CD4-positive, CD25-positive, alpha-beta regulatory T cell (primary cell): ENCODE data around the gene DYNLT2B. TPM values are rescaled to one million over a fixed set of nuclear protein-coding genes. Genes with fewer than 3 reads are reported as not detected.

Experiments used
- ATAC-seq, 2 donors: fragments of 150-1000 bp; cut with Tn5 transposase; one replicate each; pipeline ENCODE4 v1.10.0; 2021; ENCODE audit warnings: low read depth in 2 of 2, moderate number of reproducible peaks in 2 of 2, moderate library complexity in 1 of 2
- DNase-seq, 3 donors: peaks; one replicate each; pipeline versions ENCODE4 v3.0.0 to v3.0.0-alpha.2; 2012 to 2022; ENCODE audit warnings: mixed read lengths in 1 of 3
- H3K27ac ChIP-seq: one replicate; pipeline ENCODE4 v1.7.0; 2013; ENCODE audit warnings: mild to moderate bottlenecking, low read length; ENCODE audit not compliant: insufficient read depth, poor library complexity, severe bottlenecking
- H3K27me3 ChIP-seq: one replicate; pipeline ENCODE4 v1.7.0; 2013; ENCODE audit warnings: low read length; ENCODE audit not compliant: control insufficient read depth, insufficient read depth
- H3K36me3 ChIP-seq: one replicate; pipeline ENCODE4 v1.7.0; 2013; ENCODE audit warnings: mild to moderate bottlenecking, low read length, moderate library complexity; ENCODE audit not compliant: control insufficient read depth, insufficient read depth
- H3K4me1 ChIP-seq: 2 replicates; pipeline ENCODE4 v1.7.0; 2013; ENCODE audit warnings: mild to moderate bottlenecking, low read length; ENCODE audit not compliant: insufficient read depth, control insufficient read depth, poor library complexity, severe bottlenecking
- H3K4me3 ChIP-seq: one replicate; pipeline ENCODE4 v1.7.0; 2013; ENCODE audit warnings: low read depth, mild to moderate bottlenecking, low read length, moderate library complexity
- H3K9me3 ChIP-seq, 2 experiments: 1 replicate in 1 of 2; 2 replicates in 1 of 2; pipeline ENCODE4 v1.7.0; 2013; ENCODE audit warnings: low read length in 2 of 2, mild to moderate bottlenecking in 1 of 2, moderate library complexity in 1 of 2; ENCODE audit not compliant: control insufficient read depth in 2 of 2
- H3K27ac Mint-ChIP-seq, 3 donors: one replicate each; pipeline ENCODE4 v1.8.0; 2020 to 2022; ENCODE audit warnings: mild to moderate bottlenecking in 3 of 3, mixed read lengths in 3 of 3, moderate library complexity in 2 of 3
- H3K27me3 Mint-ChIP-seq: one replicate; pipeline ENCODE4 v1.8.0; 2022; ENCODE audit warnings: mild to moderate bottlenecking, mixed read lengths
- H3K36me3 Mint-ChIP-seq: one replicate; pipeline ENCODE4 v1.8.0; 2020; ENCODE audit warnings: mixed read lengths
- H3K4me1 Mint-ChIP-seq, 4 donors: one replicate each; pipeline ENCODE4 v1.8.0; 2020 to 2022; ENCODE audit warnings: mixed read lengths in 4 of 4, mild to moderate bottlenecking in 1 of 4
- H3K4me3 Mint-ChIP-seq, 4 donors: one replicate each; pipeline ENCODE4 v1.8.0; 2020 to 2022; ENCODE audit warnings: mild to moderate bottlenecking in 4 of 4, mixed read lengths in 4 of 4, moderate library complexity in 3 of 4
- H3K9me3 Mint-ChIP-seq, 7 donors: one replicate each; pipeline ENCODE4 v1.8.0; 2020 to 2022; ENCODE audit warnings: mixed read lengths in 7 of 7, mild to moderate bottlenecking in 3 of 7, moderate library complexity in 2 of 7
- polyA plus RNA-seq, 4 donors: library from polyadenylated mRNA; unstranded; fragments of 300-500 nt; fragmentation: Illumina TruSeq; gene quantifications; one replicate each; pipeline ENCODE4 v1.2.3, GENCODE V29; 2021
- total RNA-seq: library from RNA; stranded (reverse); gene quantifications from one replicate; pipeline ENCODE4 v1.2.3, GENCODE V29; 2022

The DYNLT2B gene
- total and polyA plus RNA-seq, 5 donors from 2014 or later, result 9.1 to 20.7 (median 16.6) TPM

DNA sequence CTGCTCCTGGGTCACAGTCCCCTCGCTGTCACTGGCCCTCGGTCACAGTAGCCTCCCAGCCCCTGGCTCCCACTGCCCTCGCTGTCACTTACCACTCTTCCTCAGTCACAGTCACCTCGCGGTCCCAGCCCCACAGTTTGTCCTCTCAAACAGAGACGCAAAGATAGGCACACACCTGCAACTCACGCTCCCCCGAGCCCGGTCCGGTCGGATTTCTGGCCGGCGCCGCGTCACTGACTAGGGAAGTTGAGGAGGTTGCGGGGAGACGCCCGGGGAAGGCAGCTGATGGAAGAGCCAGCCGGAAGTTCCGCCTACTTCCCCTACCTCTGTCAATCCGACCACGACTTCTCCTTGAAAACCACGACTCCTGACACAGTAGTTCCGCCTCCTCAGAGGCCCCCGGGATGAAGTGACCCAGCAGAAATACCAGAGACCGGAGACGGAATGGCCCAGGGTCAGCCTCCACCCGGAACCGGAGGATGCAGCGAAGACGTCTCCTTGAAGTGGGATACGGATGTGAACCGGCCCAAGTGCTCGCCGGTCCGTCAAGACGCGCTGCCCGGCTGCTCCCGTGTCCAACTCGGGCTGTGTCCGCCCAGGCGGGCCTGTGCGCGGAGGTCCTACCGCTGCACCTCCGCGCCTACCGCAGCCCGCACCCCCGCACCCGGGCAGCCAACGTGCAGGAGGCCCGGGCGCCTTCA, 30.4 kb downstream of the DYNLT2B start, which contains the start of gene PCYT1A:
TSS of gene PCYT1A (minus strand) at position 287 of the 701 bp plus-strand sequence. CDS start 17,195 bp downstream, outside the sequence.
- peaks cover 22 to 57% (median 42%) of the 10 kb centered on the region in 4 donors for H3K4me1 Mint-ChIP-seq
- H3K27me3 Mint-ChIP-seq, result no peaks in the 10 kb centered on the region
- no peaks in the 10 kb centered on the region for H3K9me3 Mint-ChIP-seq
- Histone ChIP-seq H3K4me3 (peak within 1 kb of the TSS; percentile 86), H3K27me3 (no peaks in the 10 kb centered on the region), H3K27ac (peak within 1 kb of the TSS; percentile 89), H3K4me1 (peaks cover 33% of the 10 kb centered on the region), H3K9me3 (no peaks in the 10 kb centered on the region), H3K36me3 (peaks cover 2% of the 10 kb centered on the region)
- H3K36me3 Mint-ChIP-seq, result peaks cover 3% of the 10 kb centered on the region
- H3K4me3 Mint-ChIP-seq, result peak within 1 kb of the TSS; percentile 98 to 100 (median 99)
- ATAC-seq (peak; percentile 82 to 87), DNase-seq (peak; percentile 73 to 91 (median 73))
- peak within 1 kb of the TSS; percentile 98 to 99 (median 98) for H3K27ac Mint-ChIP-seq

- H3K9me3 Mint-ChIP-seq, result no peaks in the 10 kb centered on the region
- peak overlapping the region; percentile 98 to 100 (median 99) for H3K4me3 Mint-ChIP-seq
- no peaks in the 10 kb centered on the region for H3K9me3 ChIP-seq
- DNase-seq (peak in 2 of 3 donors; percentile 8 to 56), ATAC-seq (peak; percentile 24 to 38)
- H3K27me3 ChIP-seq, result no peaks in the 10 kb centered on the region
- H3K36me3 Mint-ChIP-seq, result peaks cover 3% of the 10 kb centered on the region
- H3K27ac Mint-ChIP-seq, result peak overlapping the region; percentile 98 to 99 (median 98)
- H3K27ac ChIP-seq, result peak overlapping the region; percentile 89
- peaks cover 2% of the 10 kb centered on the region for H3K36me3 ChIP-seq
- H3K4me3 ChIP-seq, result peak overlapping the region; percentile 86
- H3K4me1 Mint-ChIP-seq, result peaks cover 25 to 58% (median 44%) of the 10 kb centered on the region in 4 donors
- no peaks in the 10 kb centered on the region for H3K27me3 Mint-ChIP-seq
- peaks cover 33% of the 10 kb centered on the region for H3K4me1 ChIP-seq
Observed at GRCh38 chr3:196287090-196287439, 31.0 kb downstream of the DYNLT2B start.

DNA sequence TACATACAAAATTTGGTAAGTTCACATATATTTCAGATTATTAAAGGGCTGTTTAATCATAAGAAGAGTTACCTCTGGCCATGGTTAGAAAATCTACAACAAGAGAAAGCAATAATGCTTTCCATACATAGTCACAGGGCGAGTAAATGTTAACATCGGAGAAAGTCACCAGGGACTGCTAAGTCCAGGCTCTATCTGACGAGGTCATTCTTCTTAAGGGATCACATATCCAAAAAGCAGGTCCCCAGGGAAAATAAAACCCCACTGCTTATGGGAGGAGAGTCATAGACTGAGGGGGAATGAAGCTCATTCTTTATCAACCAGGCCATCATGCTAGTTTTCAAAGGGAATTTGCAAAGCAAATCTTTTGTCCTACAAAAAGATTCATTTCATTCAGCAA, 33.6 kb downstream of the DYNLT2B start:
- Mint-ChIP-seq H3K27me3 (no peaks in the 10 kb centered on the region), H3K9me3 (no peaks in the 10 kb centered on the region), H3K36me3 (peaks cover 3% of the 10 kb centered on the region), H3K27ac (peak overlapping the region in 2 of 3 donors; percentile 61 to 65), H3K4me1 (peaks cover 36 to 81% (median 59%) of the 10 kb centered on the region in 4 donors), H3K4me3 (peak overlapping the region in 1 of 4 donors; percentile 70)
- Histone ChIP-seq H3K27ac (peak overlapping the region; percentile 9), H3K4me3 (peak overlapping the region; percentile 19), H3K4me1 (peaks cover 48% of the 10 kb centered on the region), H3K36me3 (peaks cover 2% of the 10 kb centered on the region), H3K9me3 (no peaks in the 10 kb centered on the region), H3K27me3 (no peaks in the 10 kb centered on the region)
- DNase-seq (no peak), ATAC-seq (no peak)

- peak overlapping the region in 2 of 3 donors; percentile 36 to 44 for H3K27ac Mint-ChIP-seq
- H3K4me1 Mint-ChIP-seq, result peaks cover 28 to 84% (median 60%) of the 10 kb centered on the region in 4 donors
- no peaks in the 10 kb centered on the region for H3K9me3 Mint-ChIP-seq
- no peaks in the 10 kb centered on the region for H3K9me3 ChIP-seq
- DNase-seq (no peak), ATAC-seq (no peak)
- H3K27me3 ChIP-seq, result no peaks in the 10 kb centered on the region
- H3K4me3 ChIP-seq, result no peak overlapping the region
- peaks cover 6% of the 10 kb centered on the region for H3K36me3 Mint-ChIP-seq
- H3K36me3 ChIP-seq, result peaks cover 2% of the 10 kb centered on the region
- H3K4me3 Mint-ChIP-seq, result no peak overlapping the region
- peaks cover 50% of the 10 kb centered on the region for H3K4me1 ChIP-seq
- peak overlapping the region; percentile 54 for H3K27ac ChIP-seq
- H3K27me3 Mint-ChIP-seq, result no peaks in the 10 kb centered on the region
Observed at GRCh38 chr3:196281962-196282361, 36.1 kb downstream of the DYNLT2B start.

DNA sequence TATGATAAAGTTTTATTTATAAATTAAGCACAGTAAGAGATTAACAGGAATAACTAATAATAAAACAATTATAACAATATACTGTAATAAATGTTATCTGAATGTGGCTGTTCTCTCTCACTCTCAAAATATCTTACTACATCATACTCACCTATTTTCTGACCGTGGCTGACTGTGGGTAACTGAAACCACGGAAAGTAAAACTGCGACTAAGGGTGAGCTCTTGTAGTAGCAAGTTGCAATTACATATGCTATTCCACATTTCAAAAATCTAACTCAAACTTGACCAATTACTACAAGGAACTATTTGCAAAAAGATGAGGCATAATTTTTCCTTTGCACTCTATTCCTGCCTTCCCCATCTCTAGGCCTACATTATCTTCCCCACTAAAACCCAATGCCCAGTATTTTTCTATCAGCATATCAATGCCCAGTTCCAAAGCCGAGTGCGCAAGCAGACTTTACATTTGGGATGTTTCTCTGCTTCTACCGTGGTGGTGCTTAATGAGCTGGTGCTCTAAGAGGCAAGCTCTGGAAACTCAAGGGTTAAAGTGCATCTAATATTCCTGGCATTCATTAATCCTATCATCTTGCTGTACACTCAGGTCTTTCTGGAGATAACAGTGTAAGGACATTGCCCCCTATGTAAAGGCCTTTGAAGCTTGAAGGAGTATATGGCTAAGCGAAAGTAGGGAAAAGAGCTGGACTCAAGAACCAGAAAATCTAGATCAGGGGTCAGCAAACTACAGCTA, 37.2 kb downstream of the DYNLT2B start:
- H3K27ac Mint-ChIP-seq, result peak overlapping the region; percentile 36 to 89 (median 44)
- Histone ChIP-seq H3K27ac (peak overlapping the region; percentile 15), H3K36me3 (peaks cover 2% of the 10 kb centered on the region), H3K4me3 (peak overlapping the region; percentile 13), H3K4me1 (peaks cover 40% of the 10 kb centered on the region), H3K27me3 (no peaks in the 10 kb centered on the region), H3K9me3 (no peaks in the 10 kb centered on the region)
- no peaks in the 10 kb centered on the region for H3K27me3 Mint-ChIP-seq
- H3K4me3 Mint-ChIP-seq, result peak overlapping the region in 1 of 4 donors; percentile 29
- H3K4me1 Mint-ChIP-seq, result peaks cover 21 to 75% (median 51%) of the 10 kb centered on the region in 4 donors
- ATAC-seq (no peak), DNase-seq (peak in 1 of 3 donors; percentile 67)
- peaks cover 6% of the 10 kb centered on the region for H3K36me3 Mint-ChIP-seq
- H3K9me3 Mint-ChIP-seq, result no peaks in the 10 kb centered on the region

DNA sequence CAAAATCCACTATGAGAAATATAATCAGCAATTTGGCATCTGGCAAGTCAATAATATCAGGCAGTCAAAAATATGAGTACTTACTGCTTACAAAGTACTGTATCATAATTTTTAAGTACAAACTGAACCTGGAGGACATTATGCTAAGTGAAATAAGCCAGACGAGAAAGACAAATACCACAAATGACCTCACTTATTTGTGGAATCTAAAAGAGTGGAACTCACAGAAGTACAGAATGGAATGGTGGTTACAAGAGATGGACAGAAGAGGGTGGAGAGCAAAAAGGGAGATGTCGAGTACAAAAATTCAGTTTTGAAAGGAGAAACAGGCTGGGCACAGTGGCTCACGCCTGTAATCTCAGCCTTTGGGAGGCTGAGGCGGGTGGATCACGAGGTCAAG, 42.9 kb downstream of the DYNLT2B start:
- Mint-ChIP-seq H3K27ac (peak overlapping the region; percentile 94 to 98 (median 97)), H3K36me3 (peaks cover 4% of the 10 kb centered on the region), H3K4me3 (peak overlapping the region; percentile 63 to 85 (median 78)), H3K9me3 (no peaks in the 10 kb centered on the region), H3K4me1 (peaks cover 10 to 58% (median 37%) of the 10 kb centered on the region in 4 donors), H3K27me3 (no peaks in the 10 kb centered on the region)
- no peak for ATAC-seq
- Histone ChIP-seq H3K27me3 (no peaks in the 10 kb centered on the region), H3K4me1 (peaks cover 37% of the 10 kb centered on the region), H3K4me3 (peak overlapping the region; percentile 88), H3K27ac (peak overlapping the region; percentile 85), H3K9me3 (no peaks in the 10 kb centered on the region), H3K36me3 (peaks cover 1% of the 10 kb centered on the region)
- no peak for DNase-seq

- peaks cover 10 to 56% (median 35%) of the 10 kb centered on the region in 4 donors for H3K4me1 Mint-ChIP-seq
Observed at GRCh38 chr3:196274585-196274984, 43.5 kb downstream of the DYNLT2B start.

More at GRCh38 chr3:196274585-196274984, 43.5 kb downstream of the DYNLT2B start:
- Mint-ChIP-seq H3K9me3 (no peaks in the 10 kb centered on the region), H3K27me3 (no peaks in the 10 kb centered on the region), H3K4me3 (peak overlapping the region; percentile 63 to 85 (median 78)), H3K27ac (peak overlapping the region; percentile 94 to 98 (median 97)), H3K36me3 (peaks cover 7% of the 10 kb centered on the region)
- Histone ChIP-seq H3K36me3 (peaks cover 3% of the 10 kb centered on the region), H3K27ac (peak overlapping the region; percentile 85), H3K27me3 (no peaks in the 10 kb centered on the region), H3K4me3 (peak overlapping the region; percentile 88), H3K4me1 (peaks cover 36% of the 10 kb centered on the region), H3K9me3 (no peaks in the 10 kb centered on the region)
- DNase-seq, result peak; percentile 44 to 98 (median 76)
- peak; percentile 95 to 97 for ATAC-seq
